RPMI8226 (cell line): ENCODE results near the gene IPO11.

Source experiments
- DNase-seq: peaks from one replicate; pipeline ENCODE4 v3.0.0-alpha.2; 2015

Gene IPO11

DNA sequence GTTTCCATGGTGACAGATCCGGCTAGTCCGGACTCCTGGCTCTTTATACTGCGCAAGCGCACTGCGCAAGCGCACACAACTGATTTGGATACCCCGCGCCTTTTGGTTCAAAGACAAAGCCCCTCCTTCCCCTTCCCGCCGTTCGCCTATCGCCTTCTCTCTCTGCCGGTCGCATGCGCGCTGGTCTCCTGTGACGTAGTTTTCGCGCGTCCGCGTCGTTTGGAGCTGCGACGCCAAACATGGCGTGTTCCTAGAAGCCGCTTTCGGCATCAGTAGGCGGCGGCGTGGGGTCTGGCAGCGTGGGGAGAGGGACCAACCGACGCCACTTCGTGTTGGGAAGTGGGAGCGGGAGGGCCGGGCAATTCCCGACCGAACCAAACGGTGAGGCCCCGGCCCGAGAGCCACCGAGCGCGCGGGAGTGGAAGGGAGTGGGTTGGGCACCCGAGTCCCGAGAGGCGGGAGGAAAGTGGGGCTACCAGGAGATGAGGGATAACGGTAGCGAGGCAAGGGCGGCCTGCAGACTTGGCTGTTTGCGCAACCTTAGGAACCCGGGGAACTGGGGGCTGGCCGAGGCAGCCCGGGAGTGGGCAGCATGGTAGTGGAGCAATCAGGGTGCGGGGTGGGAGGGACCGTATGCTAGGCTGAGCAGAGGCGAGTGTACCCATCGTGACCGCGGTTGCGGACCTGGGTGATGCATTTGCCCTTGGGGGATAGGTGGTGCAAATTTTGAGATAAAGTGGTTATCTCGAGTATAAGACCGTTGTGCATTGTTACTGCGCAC is at the start of gene IPO11:
IPO11 (plus strand) TSS at position 215 of the 781 bp plus-strand sequence. CDS start 24,517 bp downstream, outside the sequence.
- DNase-seq: peak; percentile 100

DNA sequence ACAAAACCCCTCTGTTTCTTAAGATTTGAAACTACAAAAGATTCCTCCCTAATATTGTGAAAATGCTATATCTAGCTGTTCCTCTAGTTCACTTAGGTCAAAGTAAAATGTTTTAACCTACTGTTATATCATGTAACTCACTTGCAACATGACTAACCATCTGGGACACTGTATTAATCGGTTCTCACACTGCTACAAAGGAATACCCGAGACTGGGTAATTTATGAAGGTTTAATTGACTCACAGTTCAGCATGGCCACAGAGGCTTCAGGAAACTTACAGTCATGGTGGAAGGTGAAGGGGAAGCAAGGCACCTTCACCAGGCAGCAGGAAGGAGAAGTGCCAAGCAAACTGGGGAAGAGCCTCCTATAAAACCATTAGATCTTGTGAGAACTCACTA is 43.5 kb upstream of the IPO11 start:
- no peak for DNase-seq

DNA sequence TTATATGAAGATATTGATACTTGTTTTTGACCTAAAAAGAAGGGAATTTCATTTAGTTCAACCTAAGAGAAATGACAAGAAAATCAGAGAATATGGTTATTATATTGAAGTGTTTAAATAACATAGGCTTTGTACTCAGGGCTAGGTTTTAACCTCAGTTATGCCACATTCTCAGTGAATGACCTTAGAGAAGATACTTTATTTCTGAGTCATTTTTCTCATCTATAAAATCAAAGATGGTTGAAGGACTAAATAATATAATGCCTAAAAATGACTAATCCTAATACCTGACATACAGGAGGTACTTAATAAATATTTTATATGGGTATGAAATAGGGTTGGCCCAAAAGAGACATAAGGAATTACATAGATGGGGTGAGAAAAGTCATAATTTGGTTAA is 41.2 kb upstream of the IPO11 start:
- no peak for DNase-seq

DNA sequence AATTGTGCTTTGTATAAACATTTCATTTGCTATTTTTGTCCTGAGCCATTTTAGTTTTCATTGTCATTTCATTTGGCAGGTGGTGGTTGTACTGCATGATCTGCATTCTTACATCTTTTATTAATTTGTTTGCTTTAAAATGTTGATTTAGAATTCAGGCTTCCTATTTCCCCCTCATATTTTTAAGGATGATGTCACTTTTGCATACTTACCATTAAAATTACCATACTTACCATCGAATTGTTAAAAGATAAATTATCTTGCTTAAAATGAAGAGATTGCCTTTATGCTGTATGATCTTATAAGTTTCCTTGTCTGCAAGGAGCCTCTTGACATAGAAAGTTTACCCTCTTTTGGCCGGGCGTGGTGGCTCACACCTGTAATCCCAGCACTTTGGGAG is 40.0 kb upstream of the IPO11 start:
- DNase-seq: no peak

DNA sequence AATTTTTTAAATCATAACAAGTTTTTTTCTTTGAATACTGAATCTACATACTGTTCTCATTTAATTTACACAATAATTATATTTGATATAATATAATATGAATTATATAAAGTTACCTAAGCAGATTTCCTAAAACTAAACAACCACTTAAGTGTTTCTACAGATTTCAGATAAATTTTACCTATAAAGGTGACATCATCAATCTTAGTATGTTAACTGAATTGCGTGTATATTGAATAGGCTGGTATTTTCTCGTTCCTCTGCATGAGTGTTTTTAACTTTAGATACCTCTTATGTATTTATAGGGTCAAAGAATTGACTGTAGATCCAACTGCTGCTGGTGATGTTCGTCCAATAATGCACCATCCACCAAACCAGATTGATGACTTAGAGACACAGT is 39.2 kb upstream of the IPO11 start:
- no peak for DNase-seq

DNA sequence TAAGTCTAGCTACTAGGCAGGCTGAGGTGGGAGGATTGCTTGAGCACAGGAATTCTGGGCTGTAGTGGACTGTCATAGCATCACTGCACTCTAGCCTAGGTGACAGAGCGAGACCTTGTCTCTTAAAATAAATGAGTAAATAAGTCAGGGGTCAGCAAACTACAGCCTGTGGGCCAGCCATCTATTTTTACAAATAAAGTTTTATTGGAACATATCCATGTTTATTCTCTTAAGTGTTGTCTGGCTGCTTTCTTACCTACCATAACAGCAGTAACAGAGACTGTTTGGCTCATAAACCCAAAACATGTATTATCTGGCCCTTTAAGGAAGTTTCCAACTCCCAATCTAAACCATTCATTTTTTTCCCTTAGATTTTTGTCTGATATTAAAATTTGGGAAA is 38.5 kb upstream of the IPO11 start:
- no peak for DNase-seq

DNA sequence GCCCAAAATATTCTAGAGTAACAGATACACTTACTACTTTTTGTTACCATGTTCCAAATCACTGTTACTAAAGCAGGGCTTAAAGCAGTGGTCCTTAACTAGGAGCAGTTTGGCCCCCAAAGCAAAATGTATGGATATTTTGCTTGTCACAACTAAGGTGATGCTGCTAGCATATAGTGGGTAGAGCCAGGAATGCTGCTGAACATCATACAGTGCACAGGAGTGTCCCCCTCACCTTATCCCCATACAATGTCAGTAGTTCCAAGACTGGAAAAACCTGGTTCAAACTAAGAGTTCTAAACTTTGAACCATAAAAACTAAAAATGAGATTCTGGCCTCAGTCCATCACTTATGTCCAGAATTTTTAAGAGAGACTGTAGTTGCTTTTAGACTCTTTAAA is 36.9 kb upstream of the IPO11 start:
- DNase-seq: no peak

DNA sequence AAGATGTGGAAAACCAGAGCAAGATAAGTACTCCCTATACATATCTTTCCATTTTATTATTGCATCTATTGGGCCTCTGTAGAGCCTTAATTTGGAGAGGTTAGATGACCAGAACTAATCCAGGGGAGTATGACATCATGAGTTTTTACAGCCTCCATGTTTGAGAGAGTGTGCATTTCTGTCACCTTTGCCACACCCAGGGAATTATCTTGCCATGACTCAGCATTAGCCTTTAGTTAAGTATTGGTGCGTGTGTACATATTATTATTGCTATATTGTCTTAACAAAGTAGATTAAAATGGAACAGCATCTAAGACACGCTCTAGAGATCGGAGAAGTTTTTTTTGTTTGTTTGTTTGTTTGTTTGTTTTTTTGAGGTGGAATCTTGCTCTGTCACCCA is 36.5 kb upstream of the IPO11 start:
- DNase-seq: no peak

DNA sequence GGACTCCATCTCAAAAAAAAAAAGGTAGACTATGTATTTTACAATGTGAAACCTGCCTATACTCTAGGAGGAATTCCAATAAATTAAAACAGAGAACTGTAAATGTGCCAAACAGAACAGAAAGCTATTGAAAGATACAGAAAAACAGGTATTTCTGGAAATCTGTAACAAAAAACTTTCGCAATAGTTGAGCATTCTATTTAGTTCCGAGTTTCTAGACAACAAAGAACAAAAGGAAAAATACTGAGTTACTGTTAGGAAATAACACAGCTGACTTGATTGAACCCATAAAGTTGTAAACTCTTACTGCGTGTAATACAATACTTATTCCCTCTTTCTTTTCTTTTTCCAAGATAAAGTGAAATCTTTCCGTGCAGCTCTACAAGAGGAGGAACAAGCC is 27.4 kb upstream of the IPO11 start:
- DNase-seq: no peak

DNA sequence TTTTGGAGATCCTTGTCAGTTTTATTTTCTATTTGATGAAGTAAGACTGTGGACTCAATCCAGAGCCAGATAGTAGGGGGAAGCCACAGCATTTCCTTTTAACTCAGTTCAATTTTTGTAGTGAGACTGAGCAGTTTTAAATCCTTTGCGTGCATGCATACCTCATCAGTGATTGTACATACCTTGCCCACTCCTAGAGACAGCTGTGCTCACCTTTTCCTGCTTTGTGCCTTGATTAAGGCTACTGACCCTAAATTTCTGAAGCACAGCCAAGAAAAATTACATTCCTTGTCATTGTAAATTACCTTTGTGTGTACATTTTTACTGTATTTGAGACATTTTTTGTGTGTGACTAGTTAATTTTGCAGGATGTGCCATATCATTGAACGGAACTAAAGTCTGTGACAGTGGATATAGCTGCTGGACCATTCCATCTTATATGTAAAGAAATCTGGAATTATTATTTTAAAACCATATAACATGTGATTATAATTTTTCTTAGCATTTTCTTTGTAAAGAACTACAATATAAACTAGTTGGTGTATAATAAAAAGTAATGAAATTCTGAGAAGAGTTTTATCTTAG is 26.7 kb upstream of the IPO11 start:
- no peak for DNase-seq

DNA sequence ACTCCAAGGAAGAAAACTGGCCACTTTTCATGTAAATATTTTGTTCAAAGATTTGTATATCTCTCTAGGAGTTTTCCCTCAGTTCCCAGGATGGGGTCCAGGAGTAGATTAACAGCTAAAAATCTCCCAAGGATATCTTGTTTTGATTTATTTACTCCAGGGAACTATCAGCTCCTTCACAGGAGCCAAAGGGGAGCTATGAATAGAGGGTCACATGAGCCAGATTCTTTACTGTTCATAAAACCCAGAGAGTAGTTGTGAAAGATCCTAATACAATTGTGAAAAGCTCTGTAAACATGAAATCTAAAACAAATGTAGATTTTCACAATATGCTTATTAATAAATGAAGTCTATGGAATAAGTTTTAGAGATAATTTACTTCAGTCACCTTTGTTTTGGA is 25.7 kb upstream of the IPO11 start:
- no peak for DNase-seq

DNA sequence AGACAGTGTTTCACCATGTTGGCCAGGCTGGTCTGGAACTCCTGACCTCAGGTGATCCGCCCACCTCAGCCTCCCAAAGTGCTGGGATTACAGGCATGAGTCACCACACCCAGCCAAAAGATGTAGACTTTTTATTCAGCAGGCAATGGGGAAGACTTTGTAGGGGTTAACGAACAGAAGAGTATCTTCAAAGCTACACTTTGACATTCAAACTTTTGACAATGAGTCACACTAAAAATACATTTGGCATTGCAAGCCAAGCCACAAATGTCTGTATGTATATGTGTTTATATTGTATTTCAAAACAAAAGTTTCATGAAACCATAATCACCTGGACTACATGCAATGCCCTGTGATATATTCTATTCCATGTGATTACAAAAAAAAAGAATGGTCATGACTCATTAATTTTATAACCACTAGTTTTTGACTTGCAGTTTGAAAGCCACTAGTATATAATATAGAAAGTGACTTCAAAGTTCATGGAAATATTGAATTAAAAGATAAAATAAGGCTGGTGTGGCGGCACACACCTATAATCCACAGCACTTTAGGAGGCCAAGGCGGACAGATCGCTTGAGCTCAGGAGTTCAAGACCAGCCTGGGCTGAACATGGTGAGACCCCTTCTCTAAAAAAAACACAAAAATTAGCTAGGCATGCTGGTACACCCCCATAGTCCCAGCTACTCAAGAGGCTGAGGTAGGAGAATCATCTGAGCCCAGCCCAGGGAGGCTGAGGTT is 17.2 kb upstream of the IPO11 start:
- DNase-seq: no peak

DNA sequence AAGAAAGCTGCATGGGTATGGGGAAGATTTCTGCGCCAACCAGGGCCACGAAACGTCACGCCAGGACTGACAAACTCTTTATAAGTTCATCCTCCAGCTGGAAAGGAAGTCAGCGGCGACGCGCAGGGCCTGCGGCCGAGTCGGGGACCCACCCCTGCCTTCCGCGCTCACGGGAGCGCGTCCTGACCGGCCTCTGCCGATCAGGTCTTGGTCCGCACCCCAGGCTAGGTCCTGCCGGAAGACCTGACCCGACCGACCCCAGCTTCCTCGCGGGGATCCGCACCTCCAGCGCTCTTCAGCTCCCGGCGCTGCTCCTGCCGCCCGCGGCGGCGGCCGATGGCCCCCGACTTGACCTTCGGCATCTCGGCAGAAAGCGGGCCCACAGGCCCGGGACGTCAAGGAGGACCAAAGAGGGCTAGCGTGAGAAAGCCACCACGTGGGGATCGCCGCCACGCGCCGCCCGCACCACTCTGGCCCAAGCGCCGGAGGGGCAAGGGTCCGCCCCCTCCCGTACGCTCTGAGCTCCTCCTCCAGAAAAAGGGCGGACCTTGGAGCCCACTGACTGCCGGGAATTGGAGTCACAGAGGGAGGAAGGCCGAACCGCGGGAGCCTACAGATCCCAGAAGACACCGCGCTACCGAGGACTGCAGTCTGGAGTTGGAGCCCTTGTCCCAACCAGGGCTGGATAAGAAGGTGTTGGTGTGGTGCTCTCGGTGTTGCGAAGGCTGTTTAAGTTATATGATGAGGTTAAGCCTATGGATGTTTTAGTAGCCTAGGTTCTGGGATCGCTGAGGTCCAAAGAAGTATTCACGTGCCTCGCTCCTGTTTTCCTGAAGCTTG is 8.9 kb upstream of the IPO11 start, which contains the start of gene DIMT1:
DIMT1 (minus strand) TSS at position 495 of the 840 bp plus-strand sequence; CDS start at position 362, 133 bp downstream.
- DNase-seq: peak; percentile 100

DNA sequence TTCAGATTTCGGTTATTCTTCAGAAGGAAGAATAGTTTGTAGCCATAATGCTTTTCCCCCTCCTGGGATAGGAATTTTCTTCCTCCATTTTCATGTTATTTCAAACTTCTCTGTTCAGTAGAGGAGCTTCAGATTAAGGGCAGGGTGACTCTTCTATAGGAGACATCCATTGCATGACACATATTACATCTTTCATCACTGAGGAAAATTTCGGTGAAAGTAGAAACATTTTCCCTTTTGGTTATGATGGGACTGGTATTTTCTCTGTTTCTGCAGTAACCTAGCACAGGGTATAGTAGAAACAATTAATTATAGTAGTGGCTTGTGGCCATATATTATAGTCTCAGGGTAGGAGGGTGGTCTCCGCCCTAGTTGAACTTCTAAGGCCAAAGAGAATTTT is 1.1 kb downstream of the IPO11 start:
- DNase-seq: no peak

DNA sequence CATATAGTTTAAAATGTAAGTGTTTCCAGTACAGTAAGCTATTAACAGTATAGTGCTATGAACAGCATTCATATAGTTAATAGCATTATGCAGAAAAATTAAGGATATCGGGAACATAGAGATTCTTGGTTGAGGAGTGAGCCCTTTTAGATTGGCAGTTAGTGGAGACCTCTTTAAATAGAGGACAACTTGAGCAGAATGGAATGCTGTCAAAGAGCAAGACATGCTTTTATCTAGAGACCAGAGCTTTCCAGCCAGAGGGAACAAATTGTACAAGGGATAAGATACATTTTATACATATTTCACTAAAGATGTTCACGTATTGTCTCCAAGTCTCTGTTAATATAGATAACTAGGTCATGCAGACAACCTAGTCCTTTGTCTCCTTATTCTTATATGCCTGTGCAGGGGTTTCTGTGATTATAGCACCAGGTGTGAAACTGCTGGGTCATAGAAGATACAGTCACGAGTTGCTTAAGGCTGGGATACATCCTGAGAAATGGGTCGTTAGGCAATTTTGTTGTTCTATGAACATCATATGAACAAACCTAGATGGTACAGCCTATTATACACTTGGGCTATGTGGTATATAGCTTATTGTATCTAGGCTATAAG is 6.0 kb downstream of the IPO11 start:
- DNase-seq: no peak

DNA sequence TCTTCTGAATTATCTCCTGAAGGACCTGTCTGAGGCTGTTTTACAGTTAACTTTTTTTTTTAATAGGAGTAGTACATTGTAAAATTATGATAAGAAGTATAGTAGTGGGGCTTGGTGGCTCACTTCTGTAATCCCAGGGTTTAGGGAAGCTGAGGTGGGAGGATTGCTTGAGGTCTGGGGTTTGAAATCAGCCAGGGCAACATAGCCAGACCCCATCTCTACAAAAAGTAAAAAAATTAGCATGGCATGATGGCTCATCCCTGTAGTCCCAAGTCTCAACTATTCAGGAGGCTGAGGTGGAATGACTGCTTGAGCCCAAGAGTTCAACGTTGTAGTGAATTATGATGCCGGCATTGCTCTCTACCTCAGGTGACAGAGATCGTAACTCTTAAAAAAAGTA is 7.0 kb downstream of the IPO11 start:
- no peak for DNase-seq

DNA sequence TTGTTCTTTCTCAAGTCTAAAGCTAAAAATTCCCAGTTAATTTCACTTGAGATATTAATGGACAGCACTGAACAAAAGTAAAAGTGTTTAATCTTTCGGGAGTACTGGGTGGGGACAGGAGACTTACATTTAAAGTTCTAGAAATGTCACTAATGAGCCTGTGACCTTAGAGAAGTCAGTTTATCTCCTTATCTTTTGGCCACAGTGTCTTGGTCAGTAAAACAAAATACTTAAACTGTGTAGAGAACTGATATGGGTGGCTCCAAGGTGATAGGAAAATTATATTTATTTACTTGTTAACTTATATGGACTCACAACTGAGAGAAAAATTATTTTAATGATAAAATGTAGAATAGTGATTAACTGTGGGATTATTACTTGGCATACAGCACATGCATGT is 8.9 kb downstream of the IPO11 start:
- DNase-seq: no peak

DNA sequence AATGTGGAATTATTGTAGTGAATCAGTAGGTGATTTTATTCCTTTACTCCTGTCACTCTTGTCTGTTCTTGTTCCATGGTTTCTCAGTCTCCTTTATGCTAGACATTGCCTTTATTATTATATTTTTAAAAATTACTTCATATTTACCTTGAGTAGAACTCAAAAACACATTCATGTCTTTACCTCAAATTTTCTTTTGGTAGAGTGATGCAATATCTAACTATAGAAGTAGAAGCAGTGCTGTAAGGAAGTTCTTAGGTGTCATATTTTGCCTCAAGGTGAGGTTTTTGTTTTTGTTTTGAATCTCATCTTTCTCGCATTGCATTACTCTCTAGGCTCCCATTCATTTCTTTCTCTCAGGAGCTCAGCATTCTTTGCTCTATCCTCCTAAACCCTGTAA is 12.2 kb downstream of the IPO11 start:
- DNase-seq: no peak

DNA sequence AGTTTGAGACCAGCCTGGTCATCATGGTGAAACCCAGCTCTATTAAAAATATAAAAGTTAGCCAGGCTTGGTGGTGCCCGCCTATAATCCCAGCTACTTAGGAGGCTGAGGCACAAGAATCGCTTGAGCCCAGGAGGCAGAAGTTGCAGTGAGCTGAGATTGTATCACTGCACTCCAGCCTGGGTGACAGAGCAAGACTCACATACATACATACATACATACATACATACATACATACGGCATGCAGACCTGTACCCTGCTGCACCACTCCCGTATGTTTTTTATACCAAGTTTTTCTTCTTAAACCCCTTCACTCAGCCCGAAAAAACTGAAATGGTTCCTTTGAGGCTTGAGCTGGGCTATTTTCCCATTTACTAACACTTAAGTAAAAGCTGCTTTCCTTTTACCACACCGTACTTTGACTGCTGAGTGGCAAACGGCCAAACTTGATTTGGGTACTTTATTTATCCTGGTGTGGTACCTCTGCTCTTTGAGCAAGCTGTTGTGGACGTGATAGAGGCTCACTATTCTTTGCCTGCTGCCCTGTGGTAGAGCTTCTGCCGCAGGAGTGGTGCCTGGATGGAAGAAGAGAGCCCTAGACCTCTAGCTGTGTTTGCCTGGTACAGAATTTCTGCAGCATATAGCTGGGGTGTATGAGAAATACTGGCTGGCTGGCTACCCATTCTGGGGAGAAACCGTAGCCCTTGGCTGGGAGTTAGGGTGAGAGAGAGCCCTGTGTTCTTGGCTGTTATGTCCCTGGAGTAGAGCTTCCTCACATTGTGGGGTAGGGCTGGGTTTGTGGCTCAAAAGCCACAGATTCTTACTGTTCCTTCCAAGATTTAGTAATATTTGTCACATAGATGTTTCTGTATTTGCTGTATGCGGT is 19.4 kb downstream of the IPO11 start:
- no peak for DNase-seq

DNA sequence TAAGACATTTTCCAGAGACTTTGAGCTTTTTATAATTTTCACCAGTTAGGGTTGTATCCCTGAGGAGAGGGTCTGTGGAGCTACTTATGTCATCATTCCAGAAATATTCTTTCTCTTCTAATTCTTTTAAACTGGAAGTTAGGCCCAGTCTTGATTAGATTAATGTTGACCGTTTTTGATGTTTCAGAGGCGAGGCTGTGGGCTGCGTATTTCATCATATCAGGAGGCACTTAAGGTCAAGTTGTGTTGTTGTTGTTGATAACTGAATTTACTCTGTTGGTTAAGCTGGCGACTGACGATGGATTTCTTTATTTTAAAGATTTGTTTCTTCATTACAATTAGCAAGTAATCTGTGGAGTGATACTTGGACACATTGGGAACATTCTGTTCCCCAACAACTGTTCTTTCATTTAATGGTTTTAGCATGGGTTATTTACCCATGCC is 20.1 kb downstream of the IPO11 start:
- no peak for DNase-seq

DNA sequence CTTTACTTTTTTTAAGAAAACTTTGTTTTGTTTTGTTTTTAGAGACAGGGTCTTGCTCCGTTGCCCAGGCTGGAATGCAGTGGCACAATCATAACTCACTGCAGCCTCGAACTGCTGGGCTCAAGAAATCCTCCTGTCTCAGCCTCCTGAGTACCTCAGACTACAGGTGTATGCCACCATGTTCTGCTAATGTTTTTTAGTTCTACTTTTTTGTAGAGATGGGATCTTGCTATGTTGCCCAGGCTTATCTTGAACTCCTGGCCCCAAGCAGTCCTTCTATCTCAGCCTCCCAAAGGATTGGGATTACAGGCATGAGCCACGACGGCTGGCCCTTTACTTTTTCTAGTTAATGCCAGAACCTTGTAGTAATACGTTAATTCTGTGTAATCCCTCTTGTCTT is 36.0 kb downstream of the IPO11 start:
- no peak for DNase-seq

DNA sequence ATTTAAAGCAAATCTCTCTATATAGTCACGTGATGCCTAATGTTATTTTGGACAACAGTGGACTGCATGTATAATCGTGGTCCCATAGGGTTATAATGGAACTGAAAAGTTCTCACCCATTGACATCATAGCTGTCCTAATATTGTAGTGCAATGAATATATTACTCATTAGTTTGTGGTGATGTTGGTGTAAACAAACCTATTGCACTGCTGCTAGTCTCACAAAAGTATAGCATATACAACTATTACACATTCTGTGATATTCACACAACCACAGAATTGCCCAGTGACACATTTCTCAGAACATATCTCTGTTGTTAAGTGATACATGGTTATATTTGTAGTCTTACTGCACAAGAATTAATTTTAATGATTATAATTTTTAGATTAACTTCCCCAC is 37.7 kb downstream of the IPO11 start:
- DNase-seq: no peak
